K562 (cell line): ENCODE data around the gene C6orf89. TPM values are rescaled to one million over a fixed set of nuclear protein-coding genes. Genes with fewer than 3 reads are reported as not detected.

Experiments
- ATAC-seq: fragments of 200-7000 bp; cut with Tn5 transposase; 3 replicates; pipeline ENCODE4 v1.9.1; 2020; ENCODE audit warnings: moderate library complexity
- BruUV-seq: library from RNA; stranded (reverse); fragments of 400-500 nt; replicated peaks from 2 replicates; lab custom pipeline; 2021; lab: Mats Ljungman, UMichigan
- CTCF ChIA-PET: fragments of 300-600 bp; formaldehyde crosslinking; extraction: SDS; loops from one replicate; lab custom pipeline; 2021; ENCODE audit warnings: low intra/inter-chr PET ratio; lab: Yijun Ruan, JAX
- POLR2A ChIA-PET: fragments of 300-600, 350-650 bp; sonication (Branson Sonifier 250); formaldehyde crosslinking; extraction: SDS; loops from one replicate; lab custom pipeline; 2021; ENCODE audit warnings: antibody characterized with exemption, inconsistent platforms; lab: Yijun Ruan, JAX
- DNase-seq, 4 experiments: peaks; one replicate each; pipeline versions ENCODE4 v3.0.0 to v3.0.0-alpha.2; 2011 to 2018; ENCODE audit warnings: low spot score in 3 of 4, mixed read lengths in 3 of 4; ENCODE audit errors: extremely low read depth in 1 of 4
- FAIRE-seq: peaks from 2 replicates; lab custom pipeline; 2011; peaks lifted over from hg19 to GRCh38; lab: Jason Lieb, UNC
- H2AFZ ChIP-seq: 2 replicates; pipeline ENCODE4 v1.6.0; 2011; ENCODE audit warnings: low read depth, low read length, control low read depth, inconsistent platforms
- H3K27ac ChIP-seq: fragments of 200-600 bp; 3 replicates; pipeline ENCODE4 v1.8.0; 2011; ENCODE audit warnings: low read depth, mild to moderate bottlenecking, control low read depth, inconsistent platforms, low read length, moderate library complexity, mixed read lengths; ENCODE audit errors: extremely low read depth
- H3K27me3 ChIP-seq, 2 experiments: fragments of 300-600 bp in 1 of 2; 2 replicates in 1 of 2; 3 replicates in 1 of 2; pipeline versions ENCODE4 v1.6.0 to v1.8.0; 2011; ENCODE audit warnings: inconsistent platforms in 2 of 2, low read length in 2 of 2, mild to moderate bottlenecking in 1 of 2, mixed read lengths in 1 of 2, moderate library complexity in 1 of 2; ENCODE audit not compliant: control insufficient read depth in 2 of 2, insufficient read depth in 2 of 2
- H3K36me3 ChIP-seq: fragments of 300-600 bp; 3 replicates; pipeline ENCODE4 v1.8.0; 2011; ENCODE audit warnings: mild to moderate bottlenecking, low read length, inconsistent platforms; ENCODE audit not compliant: control insufficient read depth, insufficient read depth
- H3K4me1 ChIP-seq, 2 experiments: fragments of 200-600 bp in 1 of 2; replicated peaks in 1 of 2; 2 replicates in 1 of 2; 3 replicates in 1 of 2; pipeline versions ENCODE4 v1.5.1 to v1.8.0; 2011; ENCODE audit warnings: inconsistent platforms in 2 of 2, low read length in 2 of 2, mild to moderate bottlenecking in 1 of 2, mixed read lengths in 1 of 2, moderate library complexity in 1 of 2; ENCODE audit not compliant: control insufficient read depth in 2 of 2, insufficient read depth in 2 of 2
- H3K4me2 ChIP-seq: 2 replicates; pipeline ENCODE4 v1.6.1; 2011; ENCODE audit warnings: low read length, control low read depth, inconsistent platforms, mixed read lengths; ENCODE audit not compliant: insufficient read depth
- H3K4me3 ChIP-seq: fragments of 200-600 bp; sonication (generic), shearing (Covaris generic); 2 replicates; pipeline ENCODE4 v1.5.1; 2016; ENCODE audit warnings: control low read depth, inconsistent platforms
- H3K79me2 ChIP-seq: fragments of 200-600 bp; 3 replicates; pipeline ENCODE4 v1.8.0; 2011; ENCODE audit warnings: low read length, inconsistent platforms; ENCODE audit not compliant: control insufficient read depth, insufficient read depth
- H3K9ac ChIP-seq, 2 experiments: 2 replicates each; pipeline versions ENCODE4 v1.6.0 to v1.6.1; 2011; ENCODE audit warnings: low read depth in 2 of 2, low read length in 2 of 2, control low read depth in 1 of 2, inconsistent platforms in 1 of 2, mild to moderate bottlenecking in 1 of 2, mixed read lengths in 1 of 2; ENCODE audit not compliant: insufficient read depth in 1 of 2
- H3K9me1 ChIP-seq: one replicate; pipeline ENCODE4 v1.6.0; 2011; ENCODE audit warnings: inconsistent platforms, mild to moderate bottlenecking, low read length, moderate library complexity; ENCODE audit not compliant: control insufficient read depth, insufficient read depth
- H3K9me3 ChIP-seq: replicated peaks from 2 replicates; pipeline ENCODE4 v1.5.1; 2011; ENCODE audit warnings: low read depth, low read length, inconsistent platforms; ENCODE audit not compliant: control insufficient read depth, insufficient read depth
- H4K20me1 ChIP-seq: replicated peaks from 2 replicates; pipeline ENCODE4 v1.6.1; 2011; ENCODE audit warnings: low read length, inconsistent platforms, mixed read lengths; ENCODE audit not compliant: control insufficient read depth, insufficient read depth
- CHD4 ChIP-seq: fragments of 200-600 bp; sonication (generic); IDR thresholded peaks from 3 replicates; pipeline ENCODE4 v1.6.1; 2012; ENCODE audit warnings: low read depth, mild to moderate bottlenecking, mixed read lengths, low read length, inconsistent platforms; ENCODE audit not compliant: insufficient read depth, insufficient replicate concordance, poor library complexity, severe bottlenecking
- CTCFL ChIP-seq: IDR thresholded peaks from 2 replicates; pipeline ENCODE4 v1.6.1; 2011; ENCODE audit warnings: borderline replicate concordance, low read depth, mild to moderate bottlenecking, moderate library complexity, low read length; ENCODE audit not compliant: insufficient read depth, poor library complexity, severe bottlenecking
- HEY1 ChIP-seq: fragments of 250-450 bp; sonication (Bioruptor Pico); IDR thresholded peaks from 2 replicates; pipeline ENCODE4 v1.5.0; 2020; ENCODE audit warnings: mild to moderate bottlenecking, moderate library complexity, borderline replicate concordance
- KDM4B ChIP-seq, 2 experiments: fragments of 450-650 bp in 1 of 2; sonication (generic) in 1 of 2; IDR thresholded peaks; 2 replicates each; pipeline ENCODE4 v1.6.1; 2016 to 2017; ENCODE audit warnings: borderline replicate concordance in 2 of 2, antibody characterized with exemption in 1 of 2, low read depth in 1 of 2, mild to moderate bottlenecking in 1 of 2
- LCOR ChIP-seq: sonication (generic); formaldehyde crosslinking; IDR thresholded peaks from 2 replicates; pipeline ENCODE4 v1.8.0; 2022; ENCODE audit warnings: mild to moderate bottlenecking, missing genetic modification reagents
- MECOM ChIP-seq: fragments of 250-450 bp; sonication (Bioruptor Pico); IDR thresholded peaks from 2 replicates; pipeline ENCODE4 v1.8.0; 2022; ENCODE audit warnings: inconsistent platforms
- MIER1 ChIP-seq: fragments of 450-650 bp; IDR thresholded peaks from 2 replicates; pipeline ENCODE4 v1.6.1; 2016; ENCODE audit warnings: antibody characterized with exemption, mild to moderate bottlenecking, low read depth
- MTA1 ChIP-seq: fragments of 450-650 bp; IDR thresholded peaks from 2 replicates; pipeline ENCODE4 v1.6.1; 2017; ENCODE audit warnings: borderline replicate concordance
- RFX7 ChIP-seq: fragments of 250-450 bp; sonication (Bioruptor Pico); IDR thresholded peaks from 2 replicates; pipeline ENCODE4 v1.5.1; 2021; ENCODE audit warnings: mild to moderate bottlenecking
- SREBF1 ChIP-seq: fragments of 150-350 bp; IDR thresholded peaks from 2 replicates; pipeline ENCODE4 v1.6.1; 2014; ENCODE audit warnings: antibody characterized with exemption, low read depth, low read length, borderline replicate concordance
- STAG1 ChIP-seq: sonication (generic); formaldehyde crosslinking; IDR thresholded peaks from 2 replicates; pipeline ENCODE4 v1.5.0; 2020; ENCODE audit warnings: missing genetic modification reagents, borderline replicate concordance
- TOE1 ChIP-seq, 2 experiments: fragments of 450-650 bp in 1 of 2; sonication (generic) in 1 of 2; formaldehyde crosslinking in 1 of 2; IDR thresholded peaks; 2 replicates each; pipeline versions ENCODE4 v1.7.1 to v1.8.0; 2016 to 2022; ENCODE audit warnings: borderline replicate concordance in 2 of 2, mild to moderate bottlenecking in 2 of 2, antibody characterized with exemption in 1 of 2, inconsistent platforms in 1 of 2, low read depth in 1 of 2, missing genetic modification reagents in 1 of 2, moderate library complexity in 1 of 2
- TRIM28 ChIP-seq: fragments of 450-650 bp; IDR thresholded peaks from 2 replicates; pipeline ENCODE4 v1.6.1; 2017
- U2AF1 ChIP-seq: fragments of 200-400 bp; formaldehyde crosslinking; optimal IDR thresholded peaks from 2 replicates; pipeline ENCODE3; 2017; ENCODE audit warnings: mild to moderate bottlenecking, low read depth, low read length, moderate library complexity
- ZNF146 ChIP-seq: IDR thresholded peaks from one replicate; pipeline ENCODE4 v1.6.1; 2018; ENCODE audit warnings: missing compliant biosample characterization; ENCODE audit not compliant: unreplicated experiment
- ZNF561 ChIP-seq: fragments of 450-650 bp; formaldehyde crosslinking; conservative IDR thresholded peaks from 2 replicates; pipeline ENCODE4 v1.4.0; 2020; ENCODE audit warnings: mild to moderate bottlenecking, moderate library complexity
- ZNF76 ChIP-seq: fragments of 250-450 bp; sonication (Bioruptor Pico); IDR thresholded peaks from 2 replicates; pipeline ENCODE4 v1.4.0; 2020; ENCODE audit warnings: mild to moderate bottlenecking, moderate library complexity, borderline replicate concordance
- ZSCAN29 ChIP-seq: fragments of 450-650 bp; IDR thresholded peaks from 2 replicates; pipeline ENCODE4 v1.6.1; 2017
- WGBS: fragments of 100-300 bp; shearing (Covaris generic); methylation state at CpG from one replicate; pipeline ENCODE4 v1.1.6; 2016; ENCODE audit warnings: low coverage, mixed read lengths; ENCODE audit not compliant: insufficient coverage; ENCODE audit errors: missing lambda C conversion rate; 5-methylcytosine and 5-hydroxymethylcytosine counted together
- in situ Hi-C: fragments of 300-500 bp; cut with MboI; formaldehyde crosslinking; loops from 4 replicates; pipeline ENCODE4 v1.15.0; 2018; ENCODE audit warnings: inconsistent platforms, mixed read lengths
- intact Hi-C: fragments of 100-400 bp; cut with micrococcal nuclease; formaldehyde crosslinking; loops from 2 replicates; pipeline ENCODE4 v1.14.2; 2022
- polyA plus RNA-seq, 8 experiments: library from polyadenylated mRNA; depleted of rRNA in 4 of 8; stranded (reverse) in 5 of 8; unstranded in 3 of 8; fragments of >200 nt; fragmentation: Nextera tagmentation in 2 of 8; fragmentation: Illumina TruSeq in 1 of 8; extraction: Ambion mirVana in 2 of 8; extraction: Trizol in 1 of 8; gene quantifications; 2 replicates each; pipeline versions ENCODE4 v1.2.1 to v1.2.3, GENCODE V29; 2011 to 2014; ENCODE audit warnings: inconsistent platforms in 1 of 8, missing spikeins in 1 of 8
- total RNA-seq, 7 experiments: library from RNA; depleted of rRNA in 6 of 7; stranded (reverse); fragments of >200 nt in 6 of 7; fragmentation: Illumina TruSeq in 2 of 7; extraction: Trizol in 2 of 7; gene quantifications; 2 replicates each; pipeline versions ENCODE4 v1.2.1 to v1.2.3, GENCODE V29; 2011 to 2021; ENCODE audit warnings: low replicate concordance in 1 of 7

The C6orf89 gene
- total and polyA plus RNA-seq, 9 of the 15 experiments (the other 6 are each of a cell fraction or from before 2014, with no cell fraction given), result 35.2 to 111 (median 58.5) TPM

- peak; percentile 84 for TF ChIP-seq CHD4
- no peak for TF ChIP-seq TOE1 (IDR thresholded peaks at IDR 0.05; ENCODE audit: borderline replicate concordance)
- 0 out of 2 replicates have a peak, but pooled peaks have one; percentile 17 for TF ChIP-seq TOE1 (CRISPR knock-in tag; IDR thresholded peaks at IDR 0.05; ENCODE audit: borderline replicate concordance, low read depth)
- TF ChIP-seq MECOM (CRISPR knock-in tag), result 0 out of 2 replicates have a peak, but pooled peaks have one; percentile 45
These were observed 68.1 kb downstream of the C6orf89 start (continued) for GRCh38 chr6:36953931-36954261.

- no TSS peak for BruUV-seq
- Histone ChIP-seq H3K4me2 (no peak within 1 kb of the TSS), H3K4me1 (peaks cover 9 to 18% of the 10 kb centered on the region in 2 experiments; a peak in 3 of 5 replicates), H4K20me1 (peaks cover 28% of the 10 kb centered on the region), H3K79me2 (no peaks in the 10 kb centered on the region), H3K9me1 (no peaks in the 10 kb centered on the region), H3K36me3 (no peaks in the 10 kb centered on the region), H3K9me3 (no peaks in the 10 kb centered on the region), H3K4me3 (no peak within 1 kb of the TSS), H3K9ac (peak within 1 kb of the TSS in 1 of 2 experiments; percentile 54; a peak in 1 of 4 replicates), H3K27me3 (peaks cover 23 to 64% of the 10 kb centered on the region in 2 experiments; a peak in 4 of 5 replicates), H2AFZ (no peak within 1 kb of the TSS), H3K27ac (no peak within 1 kb of the TSS)
- DNase-seq (peak; percentile 76 to 88 (median 84)), FAIRE-seq (peak; percentile 95), ATAC-seq (peak; percentile 88)
- POLR2A ChIA-PET, result interaction anchor here (0.6 to 2.8 kb wide), 12 partner anchors 9 to 1593 kb away, joined by 3 to 13 read pairs (median 4); partner anchors contain the start of genes MTCH1 and PPIL1
- WGBS, result under 1% methylated on average over 14 of the region's 14 CpGs
- in situ Hi-C loops, result no loop called here
- intact Hi-C loops, result no loop called here
- CTCF ChIA-PET, result no interaction called here
- TF ChIP-seq MIER1 (no peak), RFX7 (CRISPR knock-in tag) (no peak), U2AF1 (no peak), KDM4B (IDR thresholded peaks at IDR 0.05; ENCODE audit: borderline replicate concordance in 2 of 2, low read depth in 1 of 2) (no peak), ZNF146 (CRISPR knock-in tag) (no peak), ZSCAN29 (no peak), HEY1 (CRISPR knock-in tag) (no peak), TRIM28 (no peak), SREBF1 (no peak), TOE1 (IDR thresholded peaks at IDR 0.05; ENCODE audit: borderline replicate concordance) (peak; percentile 45; the same call in 1 of the 2 replicates), TOE1 (CRISPR knock-in tag; IDR thresholded peaks at IDR 0.05; ENCODE audit: borderline replicate concordance, low read depth) (0 out of 2 replicates have a peak, but pooled peaks have one; percentile 23), CTCFL (no peak), MTA1 (peak; percentile 91; the same call in 1 of the 2 replicates), STAG1 (CRISPR knock-in tag) (no peak), ZNF561 (CRISPR knock-in tag) (no peak), LCOR (CRISPR knock-in tag) (no peak), ZNF76 (CRISPR knock-in tag) (no peak)
These were observed 68.6 kb downstream of the C6orf89 start, which contains the start of gene PI16 for GRCh38 chr6:36954262-36954931. PI16 (plus strand) TSS chr6:36954738; CDS start chr6:36954761, 23 bp downstream.
